VCaP (cell line): ENCODE results near the gene KLF1.
A peak's percentile ranks its signal among the peaks of the same experiment; 100 is the strongest.

Experiments used
- H3K27ac ChIP-seq: fragments of 450-650 bp; 2 replicates; pipeline ENCODE4 v1.5.1; 2017
- CTCF ChIP-seq: fragments of 450-650 bp; conservative IDR thresholded peaks from 2 replicates; pipeline ENCODE4 v1.5.1; 2017; ENCODE audit warnings: mild to moderate bottlenecking, moderate library complexity

Gene KLF1

GRCh38 chr19:12881172-12881808 lies 5.7 kb downstream of the KLF1 start, which contains the start of gene DNASE2:
Gene DNASE2, minus strand, starts transcription at chr19:12881449. Its CDS starts 74 bp downstream, at chr19:12881375.
- no peak for TF ChIP-seq CTCF

GRCh38 chr19:12880551-12881171 lies 6.3 kb downstream of the KLF1 start:
- TF ChIP-seq CTCF = no peak
- peak overlapping the region; percentile 66 for H3K27ac ChIP-seq

More at GRCh38 chr19:12881172-12881808, 5.7 kb downstream of the KLF1 start, which contains the start of gene DNASE2:
- H3K27ac ChIP-seq = peak within 1 kb of the TSS; percentile 66

- no peak for TF ChIP-seq CTCF
- no peak overlapping the region for H3K27ac ChIP-seq
These were observed 11.9 kb downstream of the KLF1 start for GRCh38 chr19:12875086-12875485.

- TF ChIP-seq CTCF = no peak
These were observed 12.9 kb downstream of the KLF1 start for GRCh38 chr19:12873891-12874745.

GRCh38 chr19:12872941-12873890 lies 13.8 kb downstream of the KLF1 start:
- TF ChIP-seq CTCF = no peak
- H3K27ac ChIP-seq = peak overlapping the region; percentile 33; the same call in 1 of the 2 replicates

More at GRCh38 chr19:12873891-12874745, 12.9 kb downstream of the KLF1 start:
- peak overlapping the region; percentile 33; the same call in 1 of the 2 replicates for H3K27ac ChIP-seq

- TF ChIP-seq CTCF = no peak
- H3K27ac ChIP-seq = no peak overlapping the region
These were observed 14.7 kb downstream of the KLF1 start for GRCh38 chr19:12872255-12872654.
